IMR-90 (cell line): Measurements from ENCODE around the gene KLF7. TPM values are rescaled to one million over a fixed set of nuclear protein-coding genes. Genes with fewer than 3 reads are reported as not detected.

ENCODE experiments used
- ATAC-seq: fragments of 200-7000 bp; cut with Tn5 transposase; 2 replicates; pipeline ENCODE4 v1.9.1; 2020; ENCODE audit warnings: low read depth, mild to moderate bottlenecking, moderate library complexity
- BruUV-seq: library from RNA; stranded (reverse); fragments of 400-500 nt; replicated peaks from 2 replicates; lab custom pipeline; 2021; lab: Mats Ljungman, UMichigan
- CTCF ChIA-PET: fragments of 300-600 bp; formaldehyde crosslinking; extraction: SDS; loops from one replicate; lab custom pipeline; 2021; ENCODE audit warnings: antibody characterized with exemption; lab: Yijun Ruan, JAX
- POLR2A ChIA-PET: fragments of 300-600 bp; sonication (Branson Sonifier 250); formaldehyde crosslinking; loops from one replicate; lab custom pipeline; 2022; ENCODE audit warnings: antibody characterized with exemption; ENCODE audit not compliant: unreplicated experiment; lab: Charles Lee
- DNase-seq: peaks from one replicate; pipeline ENCODE4 v3.0.0; 2013
- H2AFZ ChIP-seq: replicated peaks from 2 replicates; pipeline ENCODE3; 2013; ENCODE audit warnings: low read length, mild to moderate bottlenecking; ENCODE audit not compliant: poor library complexity
- H2AK5ac ChIP-seq: 2 replicates; pipeline ENCODE4 v1.6.1; 2013; ENCODE audit warnings: low read depth, low read length, inconsistent platforms
- H2AK9ac ChIP-seq: replicated peaks from 2 replicates; pipeline ENCODE3; 2013; ENCODE audit warnings: mild to moderate bottlenecking, low read depth, low read length, moderate library complexity; ENCODE audit not compliant: poor library complexity
- H2BK120ac ChIP-seq: 2 replicates; pipeline ENCODE4 v1.6.1; 2013; ENCODE audit warnings: low read depth, low read length, inconsistent platforms
- H2BK15ac ChIP-seq: 3 replicates; pipeline ENCODE4 v1.6.1; 2013; ENCODE audit warnings: low read depth, low read length, inconsistent platforms
- H2BK20ac ChIP-seq: 2 replicates; pipeline ENCODE4 v1.6.1; 2013; ENCODE audit warnings: low read depth, mild to moderate bottlenecking, inconsistent platforms, low read length, moderate library complexity
- H2BK5ac ChIP-seq: 2 replicates; pipeline ENCODE4 v1.6.1; 2013; ENCODE audit warnings: mild to moderate bottlenecking, low read depth, low read length, inconsistent platforms; ENCODE audit not compliant: poor library complexity, severe bottlenecking
- H3K14ac ChIP-seq: replicated peaks from 2 replicates; pipeline ENCODE4 v1.6.1; 2013; ENCODE audit warnings: low read depth, low read length, inconsistent platforms
- H3K18ac ChIP-seq: 2 replicates; pipeline ENCODE4 v1.6.1; 2013; ENCODE audit warnings: low read depth, low read length, control low read depth
- H3K23ac ChIP-seq: 2 replicates; pipeline ENCODE4 v1.6.1; 2013; ENCODE audit warnings: low read depth, low read length, inconsistent platforms
- H3K27ac ChIP-seq: 2 replicates; pipeline ENCODE4 v1.5.1; 2013; ENCODE audit warnings: mild to moderate bottlenecking, control low read depth, low read length; ENCODE audit not compliant: insufficient read depth
- H3K27me3 ChIP-seq: 2 replicates; pipeline ENCODE4 v1.6.1; 2013; ENCODE audit warnings: low read length; ENCODE audit not compliant: control insufficient read depth, insufficient read depth
- H3K36me3 ChIP-seq: 2 replicates; pipeline ENCODE4 v1.6.1; 2013; ENCODE audit warnings: low read length, mixed read lengths; ENCODE audit not compliant: control insufficient read depth, insufficient read depth
- H3K4ac ChIP-seq: 2 replicates; pipeline ENCODE4 v1.6.1; 2013; ENCODE audit warnings: low read depth, low read length, inconsistent platforms
- H3K4me1 ChIP-seq: 2 replicates; pipeline ENCODE4 v1.6.1; 2013; ENCODE audit warnings: low read length, mixed read lengths; ENCODE audit not compliant: control insufficient read depth, insufficient read depth
- H3K4me2 ChIP-seq: 2 replicates; pipeline ENCODE4 v1.6.1; 2013; ENCODE audit warnings: low read depth, mild to moderate bottlenecking, control low read depth, low read length, moderate library complexity
- H3K4me3 ChIP-seq: 2 replicates; pipeline ENCODE4 v1.5.1; 2013; ENCODE audit warnings: low read depth, mild to moderate bottlenecking, control low read depth, low read length, moderate library complexity; ENCODE audit not compliant: insufficient read depth
- H3K56ac ChIP-seq: 2 replicates; pipeline ENCODE4 v1.6.1; 2013; ENCODE audit warnings: low read length, inconsistent platforms; ENCODE audit not compliant: insufficient read depth; ENCODE audit errors: extremely low read depth
- H3K79me1 ChIP-seq, 2 experiments: 2 replicates each; pipeline ENCODE4 v1.6.1; 2013; ENCODE audit warnings: low read length in 2 of 2, inconsistent platforms in 1 of 2, low read depth in 1 of 2
- H3K9ac ChIP-seq: 2 replicates; pipeline ENCODE4 v1.6.1; 2013; ENCODE audit warnings: low read depth, low read length, control low read depth
- H3K9me1 ChIP-seq: 2 replicates; pipeline ENCODE4 v1.6.1; 2013; ENCODE audit warnings: low read length, inconsistent platforms; ENCODE audit not compliant: insufficient read depth
- H3K9me3 ChIP-seq: 2 replicates; pipeline ENCODE4 v1.6.1; 2013; ENCODE audit warnings: low read length; ENCODE audit not compliant: control insufficient read depth, insufficient read depth
- H4K20me1 ChIP-seq: 2 replicates; pipeline ENCODE4 v1.6.1; 2013; ENCODE audit warnings: low read length, inconsistent platforms; ENCODE audit not compliant: insufficient read depth
- H4K5ac ChIP-seq: 2 replicates; pipeline ENCODE4 v1.6.1; 2013; ENCODE audit warnings: mild to moderate bottlenecking, low read depth, low read length, control low read depth
- H4K8ac ChIP-seq, 2 experiments: 2 replicates each; pipeline ENCODE4 v1.6.1; 2013; ENCODE audit warnings: low read depth in 2 of 2, low read length in 2 of 2, control low read depth in 1 of 2, inconsistent platforms in 1 of 2
- H4K91ac ChIP-seq: 2 replicates; pipeline ENCODE4 v1.6.1; 2013; ENCODE audit warnings: low read depth, low read length, inconsistent platforms; ENCODE audit not compliant: insufficient read depth
- CEBPB ChIP-seq: IDR thresholded peaks from 2 replicates; pipeline ENCODE4 v1.6.1; 2012; ENCODE audit warnings: low read depth, low read length, improper control_type of control experiment
- MAFK ChIP-seq: IDR thresholded peaks from 2 replicates; pipeline ENCODE4 v1.6.1; 2012; ENCODE audit warnings: low read depth, low read length, improper control_type of control experiment
- MAZ ChIP-seq: IDR thresholded peaks from 2 replicates; pipeline ENCODE4 v1.6.1; 2012; ENCODE audit warnings: low read depth, mild to moderate bottlenecking, low read length, improper control_type of control experiment, moderate library complexity, borderline replicate concordance
- MXI1 ChIP-seq: IDR thresholded peaks from 2 replicates; pipeline ENCODE4 v1.6.1; 2012; ENCODE audit warnings: low read depth, mild to moderate bottlenecking, low read length, moderate library complexity, borderline replicate concordance
- NFE2L2 ChIP-seq: fragments of 150-350 bp; IDR thresholded peaks from 2 replicates; pipeline ENCODE4 v1.6.1; 2016; ENCODE audit warnings: low read depth, mild to moderate bottlenecking, low read length
- POLR2A ChIP-seq: IDR thresholded peaks from 2 replicates; pipeline ENCODE4 v1.6.1; 2012; ENCODE audit warnings: mild to moderate bottlenecking, low read depth, low read length
- RFX5 ChIP-seq: IDR thresholded peaks from 2 replicates; pipeline ENCODE4 v1.8.0; 2012; ENCODE audit warnings: low read depth, mild to moderate bottlenecking, low read length, moderate library complexity
- SMC3 ChIP-seq: fragments of 150-350 bp; IDR thresholded peaks from 2 replicates; pipeline ENCODE4 v1.6.1; 2016; ENCODE audit warnings: low read depth, mild to moderate bottlenecking, antibody characterized with exemption, low read length, moderate library complexity
- WGBS, 2 experiments: methylation state at CpG; one replicate each; pipeline versions ENCODE4 v1.1.5 to v1.1.7; 2013; ENCODE audit warnings: missing lambda C conversion rate in 2 of 2; ENCODE audit not compliant: insufficient read length in 1 of 2; ENCODE audit errors: extremely low coverage in 2 of 2; 5-methylcytosine and 5-hydroxymethylcytosine counted together
- dilution Hi-C: fragments of 300-500 bp; cut with HindIII; formaldehyde crosslinking; loops from one replicate; pipeline ENCODE4 v1.14.3; 2018; ENCODE audit warnings: low sequenced_read_pairs; ENCODE audit not compliant: unreplicated experiment
- in situ Hi-C: fragments of 300-500 bp; cut with MboI; formaldehyde crosslinking; loops from 3 replicates; pipeline ENCODE4 v1.14.3; 2019; ENCODE audit warnings: low sequenced_read_pairs, inconsistent platforms, mixed read lengths
- intact Hi-C: fragments of 100-400 bp; cut with micrococcal nuclease; formaldehyde crosslinking; loops from 2 replicates; pipeline ENCODE4 v1.10.0; 2022
- polyA plus RNA-seq, 3 experiments: library from polyadenylated mRNA; depleted of rRNA; stranded (reverse); fragments of >200 nt; gene quantifications; 2 replicates each; pipeline ENCODE4 v1.2.3, GENCODE V29; 2012; ENCODE audit warnings: low replicate concordance in 1 of 3
- total RNA-seq: library from RNA; depleted of rRNA; stranded (reverse); fragments of >200 nt; gene quantifications from 2 replicates; pipeline ENCODE4 v1.2.3, GENCODE V29; 2012

Gene KLF7
- total and polyA plus RNA-seq, 2 of the 4 experiments (the other 2 are of a cell fraction) = 23.1 to 28.5 TPM

- H2BK120ac ChIP-seq = no peak overlapping the region
- no peak for TF ChIP-seq RFX5
- TF ChIP-seq MAZ = no peak
- no peak for TF ChIP-seq NFE2L2
- TF ChIP-seq POLR2A = no peak
- TF ChIP-seq CEBPB = no peak
- TF ChIP-seq SMC3 = no peak
- no peak for TF ChIP-seq MAFK
- TF ChIP-seq MXI1 = no peak
- no peak overlapping the region for H4K5ac ChIP-seq
- no peak overlapping the region for H2BK5ac ChIP-seq
- H3K4me3 ChIP-seq = no peak overlapping the region
- CTCF ChIA-PET = no interaction called here
- H3K79me1 ChIP-seq = peaks cover 53 to 92% of the 10 kb centered on the region in 2 experiments
- H3K4me1 ChIP-seq = peaks cover 2% of the 10 kb centered on the region; the same call in 1 of the 2 replicates
- no peak overlapping the region for H3K9ac ChIP-seq
- DNase-seq (no peak), ATAC-seq (no peak)
- H3K56ac ChIP-seq = no peak overlapping the region
- H3K9me1 ChIP-seq = peaks cover 27% of the 10 kb centered on the region
- dilution Hi-C loops (no loop called here), intact Hi-C loops (no loop called here), in situ Hi-C loops (no loop called here)
- H3K18ac ChIP-seq = no peak overlapping the region
- no peak overlapping the region for H2BK20ac ChIP-seq
- H4K91ac ChIP-seq = no peak overlapping the region
- no peak overlapping the region for H3K27ac ChIP-seq
- no peak overlapping the region for H4K8ac ChIP-seq
- H2BK15ac ChIP-seq = no peak overlapping the region
- no peak overlapping the region for H3K14ac ChIP-seq
- H3K4ac ChIP-seq = no peak overlapping the region
- H3K27me3 ChIP-seq = no peaks in the 10 kb centered on the region
- peaks cover 78% of the 10 kb centered on the region for H4K20me1 ChIP-seq
- H3K4me2 ChIP-seq = no peak overlapping the region
- H3K36me3 ChIP-seq = peaks cover 33% of the 10 kb centered on the region
- POLR2A ChIA-PET = no interaction called here
- H3K9me3 ChIP-seq = no peaks in the 10 kb centered on the region
- H2AK5ac ChIP-seq = no peak overlapping the region
- H3K23ac ChIP-seq = no peak overlapping the region
- no peak overlapping the region for H2AFZ ChIP-seq
- no TSS peak for BruUV-seq
- 96% methylated on average over 4 of the region's 12 CpGs; no CpG with 5 or more reads in 1 of the 2 experiments for WGBS, 2 experiments
- no peak overlapping the region for H2AK9ac ChIP-seq
Observed at GRCh38 chr2:207107551-207107950, 58.2 kb downstream of the KLF7 start.
